ENCODE results near the gene NOTCH1. TPM values are rescaled to one million over a fixed set of nuclear protein-coding genes. Genes with fewer than 3 reads are reported as not detected.

NOTCH1 gene
- total and polyA plus RNA-seq, 2 donors (not counting 1 experiment from before 2014, with no cell fraction given) = 3.3 to 10.9 TPM

DNA sequence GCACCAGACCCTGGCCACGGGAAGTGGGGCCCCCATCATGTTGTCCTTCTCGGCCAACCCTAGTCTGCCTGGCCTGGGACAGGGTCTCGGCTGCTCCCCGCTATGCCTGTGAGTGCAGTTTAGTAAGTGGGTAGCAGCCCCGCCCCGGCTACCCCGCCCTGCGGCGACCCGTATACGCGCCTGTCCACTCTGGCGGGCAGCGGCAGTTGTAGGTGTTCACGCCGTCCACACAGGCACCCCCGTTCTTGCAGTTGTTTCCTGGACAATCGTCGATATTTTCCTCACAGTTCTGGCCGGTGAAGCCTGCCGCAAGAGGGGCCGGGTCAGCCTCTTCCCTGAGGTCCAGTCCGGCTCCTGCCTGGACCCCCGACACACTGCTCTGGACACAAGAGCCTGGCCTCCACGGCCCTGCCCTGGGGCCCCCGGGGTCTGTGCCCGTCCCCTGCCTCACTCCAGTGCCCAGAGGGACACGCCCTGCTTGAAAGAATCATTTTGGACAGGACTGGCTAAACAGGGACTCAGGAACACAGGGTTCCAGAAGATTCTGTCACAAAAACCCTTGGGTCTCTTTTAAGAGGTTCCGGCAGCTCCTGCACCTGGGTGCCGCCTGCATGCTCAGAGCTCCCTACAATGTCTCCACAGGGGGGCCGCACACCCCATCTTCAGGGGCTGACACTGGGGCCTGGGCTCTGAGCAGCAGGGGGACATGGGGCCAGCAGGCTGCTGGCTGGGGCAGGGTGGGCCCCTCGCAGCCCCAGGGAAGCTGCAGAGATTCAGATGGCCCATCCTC lies 26.4 kb downstream of the NOTCH1 start:
- TF ChIP-seq CTCF (conservative IDR thresholded peaks at IDR 0.05 in 1 of 2, IDR thresholded peaks at IDR 0.05 in 1 of 2; ENCODE audit: low read depth in 1 of 2, low read length in 2 of 2) (no peak), EZH2 (IDR thresholded peaks at IDR 0.05; ENCODE audit: low read length, missing control alignments) (no peak)
- no peak for DNase-seq (ENCODE audit: low read depth in 2 of 2)
- Histone ChIP-seq H3K4me2 (ENCODE audit: extremely low read depth, insufficient read depth, low read length) (no peak overlapping the region), H3K4me1 (ENCODE audit: control insufficient read depth, extremely low read depth, insufficient read depth, low read length) (no peaks in the 10 kb centered on the region), H4K20me1 (ENCODE audit: control insufficient read depth, extremely low read depth, insufficient read depth, low read length) (no peaks in the 10 kb centered on the region), H3K9ac (ENCODE audit: insufficient read depth, low read length) (no peak overlapping the region), H2AFZ (ENCODE audit: low read length) (no peak overlapping the region), H3K36me3 (ENCODE audit: control insufficient read depth, insufficient read depth, low read length) (peaks cover 25% of the 10 kb centered on the region), H3K4me3 (replicated peaks in 1 of 4; ENCODE audit: control extremely low read depth in 1 of 4, insufficient read depth in 1 of 4, low read depth in 3 of 4, low read length in 4 of 4) (no peak overlapping the region), H3K79me2 (ENCODE audit: control insufficient read depth, insufficient read depth, low read length) (no peaks in the 10 kb centered on the region), H3K27me3 (ENCODE audit: control insufficient read depth, insufficient read depth, low read length) (no peaks in the 10 kb centered on the region), H3K9me3 (ENCODE audit: control insufficient read depth, insufficient read depth, low read depth, low read length) (no peaks in the 10 kb centered on the region), H3K27ac (ENCODE audit: insufficient read depth, low read length) (no peak overlapping the region)

DNA sequence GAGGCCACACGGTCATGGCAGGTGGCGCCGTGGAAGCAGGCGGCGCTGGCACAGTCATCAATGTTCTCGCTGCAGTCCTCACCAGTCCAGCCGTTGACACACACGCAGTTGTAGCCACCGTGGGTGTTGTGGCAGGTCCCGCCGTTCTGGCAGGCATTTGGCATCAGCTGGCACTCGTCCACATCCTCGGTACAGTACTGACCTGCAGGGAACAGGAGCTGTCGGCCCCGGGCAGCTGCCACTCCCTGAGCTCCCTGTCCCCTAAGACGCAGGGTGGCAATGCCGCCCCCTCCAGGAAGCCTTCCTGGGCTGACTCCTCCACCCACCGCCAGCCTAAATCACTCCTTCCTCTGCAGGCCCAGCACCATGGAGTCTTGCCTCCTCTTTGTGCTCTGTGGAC lies 27.2 kb downstream of the NOTCH1 start:
- H3K36me3 ChIP-seq (ENCODE audit: control insufficient read depth, insufficient read depth, low read length) = peaks cover 30% of the 10 kb centered on the region
- H2AFZ ChIP-seq (ENCODE audit: low read length) = no peak overlapping the region
- no peak overlapping the region for H3K4me2 ChIP-seq (ENCODE audit: extremely low read depth, insufficient read depth, low read length)
- H3K4me3 ChIP-seq (replicated peaks in 1 of 4; ENCODE audit: control extremely low read depth in 1 of 4, insufficient read depth in 1 of 4, low read depth in 3 of 4, low read length in 4 of 4) = no peak overlapping the region
- H3K4me1 ChIP-seq (ENCODE audit: control insufficient read depth, extremely low read depth, insufficient read depth, low read length) = no peaks in the 10 kb centered on the region
- H3K27ac ChIP-seq (ENCODE audit: insufficient read depth, low read length) = no peak overlapping the region
- H3K9me3 ChIP-seq (ENCODE audit: control insufficient read depth, insufficient read depth, low read depth, low read length) = no peaks in the 10 kb centered on the region
- no peaks in the 10 kb centered on the region for H3K79me2 ChIP-seq (ENCODE audit: control insufficient read depth, insufficient read depth, low read length)
- H4K20me1 ChIP-seq (ENCODE audit: control insufficient read depth, extremely low read depth, insufficient read depth, low read length) = no peaks in the 10 kb centered on the region
- H3K9ac ChIP-seq (ENCODE audit: insufficient read depth, low read length) = no peak overlapping the region
- H3K27me3 ChIP-seq (ENCODE audit: control insufficient read depth, insufficient read depth, low read length) = no peaks in the 10 kb centered on the region
- DNase-seq (ENCODE audit: low read depth in 2 of 2) = no peak
- TF ChIP-seq EZH2 (IDR thresholded peaks at IDR 0.05; ENCODE audit: low read length, missing control alignments) = no peak
- TF ChIP-seq CTCF (conservative IDR thresholded peaks at IDR 0.05 in 1 of 2, IDR thresholded peaks at IDR 0.05 in 1 of 2; ENCODE audit: low read depth in 1 of 2, low read length in 2 of 2) = no peak

DNA sequence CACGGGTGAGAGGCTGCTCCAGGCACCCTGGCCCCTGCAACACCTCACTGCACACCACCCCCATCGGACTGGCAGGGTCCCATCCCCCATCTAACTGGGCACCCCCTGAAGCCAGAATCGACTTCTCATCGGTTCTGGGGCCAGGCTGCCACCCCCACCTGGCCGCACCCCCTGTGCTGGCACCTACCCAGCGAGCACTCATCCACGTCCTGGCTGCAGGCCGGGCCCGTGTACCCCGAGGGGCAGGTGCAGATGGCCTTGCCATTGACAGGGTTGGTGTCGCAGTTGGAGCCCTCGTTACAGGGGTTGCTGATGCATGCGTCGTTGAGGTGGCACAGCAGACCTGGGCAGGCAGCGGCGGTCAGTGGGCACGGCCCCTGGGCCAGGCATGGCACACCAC lies 27.9 kb downstream of the NOTCH1 start:
- no peak overlapping the region for H3K27ac ChIP-seq (ENCODE audit: insufficient read depth, low read length)
- DNase-seq (ENCODE audit: low read depth in 2 of 2) = no peak
- H3K4me2 ChIP-seq (ENCODE audit: extremely low read depth, insufficient read depth, low read length) = no peak overlapping the region
- no peak overlapping the region for H2AFZ ChIP-seq (ENCODE audit: low read length)
- no peak for TF ChIP-seq CTCF (conservative IDR thresholded peaks at IDR 0.05 in 1 of 2, IDR thresholded peaks at IDR 0.05 in 1 of 2; ENCODE audit: low read depth in 1 of 2, low read length in 2 of 2)
- no peak for TF ChIP-seq EZH2 (IDR thresholded peaks at IDR 0.05; ENCODE audit: low read length, missing control alignments)
- peaks cover 35% of the 10 kb centered on the region for H3K36me3 ChIP-seq (ENCODE audit: control insufficient read depth, insufficient read depth, low read length)
- H3K4me3 ChIP-seq (replicated peaks in 1 of 4; ENCODE audit: control extremely low read depth in 1 of 4, insufficient read depth in 1 of 4, low read depth in 3 of 4, low read length in 4 of 4) = no peak overlapping the region
- H3K27me3 ChIP-seq (ENCODE audit: control insufficient read depth, insufficient read depth, low read length) = no peaks in the 10 kb centered on the region
- no peak overlapping the region for H3K9ac ChIP-seq (ENCODE audit: insufficient read depth, low read length)
- no peaks in the 10 kb centered on the region for H3K4me1 ChIP-seq (ENCODE audit: control insufficient read depth, extremely low read depth, insufficient read depth, low read length)
- H3K79me2 ChIP-seq (ENCODE audit: control insufficient read depth, insufficient read depth, low read length) = no peaks in the 10 kb centered on the region
- no peaks in the 10 kb centered on the region for H3K9me3 ChIP-seq (ENCODE audit: control insufficient read depth, insufficient read depth, low read depth, low read length)
- H4K20me1 ChIP-seq (ENCODE audit: control insufficient read depth, extremely low read depth, insufficient read depth, low read length) = no peaks in the 10 kb centered on the region
